Skeletal muscle tissue (tissue), 4 donors: ENCODE data around the gene MBOAT1. TPM values are rescaled to one million over a fixed set of nuclear protein-coding genes. Genes with fewer than 3 reads are reported as not detected.
"Not testable (repeated sequence)": the region's sequence is repeated elsewhere in the genome, so short reads cannot be mapped to it uniquely, and the experiment has no call there.

Experiments
- H3K27ac ChIP-seq: one replicate; pipeline ENCODE4 v1.7.0; 2013; ENCODE audit warnings: mild to moderate bottlenecking, low read depth, low read length, inconsistent platforms
- H3K27me3 ChIP-seq, 3 donors: one replicate each; pipeline ENCODE4 v1.7.0; 2013; ENCODE audit warnings: low read length in 3 of 3; ENCODE audit not compliant: control insufficient read depth in 3 of 3, insufficient read depth in 3 of 3
- H3K36me3 ChIP-seq, 3 donors: one replicate each; pipeline ENCODE4 v1.7.0; 2013; ENCODE audit warnings: low read length in 3 of 3; ENCODE audit not compliant: control insufficient read depth in 3 of 3, insufficient read depth in 3 of 3
- H3K4me1 ChIP-seq, 3 donors: one replicate each; pipeline ENCODE4 v1.7.0; 2013; ENCODE audit warnings: low read length in 3 of 3, mild to moderate bottlenecking in 3 of 3; ENCODE audit not compliant: control insufficient read depth in 3 of 3, insufficient read depth in 3 of 3
- H3K4me3 ChIP-seq, 3 donors: one replicate each; pipeline ENCODE4 v1.7.0; 2013; ENCODE audit warnings: low read length in 3 of 3
- H3K9ac ChIP-seq, 3 donors: one replicate each; pipeline ENCODE4 v1.7.0; 2013; ENCODE audit warnings: low read length in 3 of 3, mild to moderate bottlenecking in 3 of 3, moderate library complexity in 2 of 3, low read depth in 1 of 3
- H3K9me3 ChIP-seq, 3 donors: one replicate each; pipeline ENCODE4 v1.7.0; 2013; ENCODE audit warnings: low read length in 3 of 3; ENCODE audit not compliant: control insufficient read depth in 3 of 3
- total RNA-seq: library from RNA; depleted of rRNA; stranded (reverse); fragments of >200 nt; gene quantifications from one replicate; pipeline ENCODE4 v1.2.3, GENCODE V29; 2014
- donor health status: Osteomylitis.

The MBOAT1 gene
- total RNA-seq, 1 donor from 2014 or later: 8.9 TPM

- Histone ChIP-seq H3K9me3 (no peaks in the 10 kb centered on the region), H3K4me1 (no peaks in the 10 kb centered on the region), H3K4me3 (no peak overlapping the region), H3K27me3 (no peaks in the 10 kb centered on the region), H3K27ac (no peak overlapping the region), H3K9ac (no peak overlapping the region), H3K36me3 (no peaks in the 10 kb centered on the region)
Measured at GRCh38 chr6:20160541-20161283, 51.6 kb downstream of the MBOAT1 start.

GRCh38 chr6:20159781-20160540, 52.3 kb downstream of the MBOAT1 start:
- Histone ChIP-seq H3K4me1 (no peaks in the 10 kb centered on the region), H3K4me3 (no peak overlapping the region), H3K27ac (no peak overlapping the region), H3K27me3 (no peaks in the 10 kb centered on the region), H3K36me3 (no peaks in the 10 kb centered on the region), H3K9ac (no peak overlapping the region), H3K9me3 (no peaks in the 10 kb centered on the region)

GRCh38 chr6:20159098-20159497, 53.2 kb downstream of the MBOAT1 start:
- no peak overlapping the region for H3K27ac ChIP-seq
- H3K9me3 ChIP-seq: no peaks in the 10 kb centered on the region
- no peaks in the 10 kb centered on the region for H3K4me1 ChIP-seq
- H3K9ac ChIP-seq: no peak overlapping the region
- H3K27me3 ChIP-seq: no peaks in the 10 kb centered on the region
- H3K36me3 ChIP-seq: no peaks in the 10 kb centered on the region
- no peak overlapping the region for H3K4me3 ChIP-seq

DNA sequence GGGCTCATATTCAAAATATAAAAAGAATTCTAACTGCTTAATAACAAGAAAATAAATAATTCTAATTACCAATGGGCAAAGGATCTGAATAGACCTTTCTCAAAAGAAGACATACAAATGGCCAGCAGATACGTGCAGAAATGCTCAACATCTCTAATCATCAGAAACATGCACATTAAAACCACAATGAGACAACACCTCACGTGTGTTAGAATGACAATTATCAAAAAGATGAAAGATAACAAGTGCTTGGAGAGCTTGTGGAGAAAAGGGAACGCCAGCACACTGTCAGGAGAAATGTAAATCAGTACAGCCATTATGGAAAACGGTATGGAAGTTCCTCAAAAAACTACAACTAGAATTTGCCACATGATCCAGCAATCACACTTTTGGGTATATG, 53.6 kb downstream of the MBOAT1 start:
- Histone ChIP-seq H3K9me3 (no peaks in the 10 kb centered on the region), H3K36me3 (no peaks in the 10 kb centered on the region), H3K4me1 (no peaks in the 10 kb centered on the region), H3K27me3 (no peaks in the 10 kb centered on the region), H3K27ac (no peak overlapping the region), H3K4me3 (no peak overlapping the region), H3K9ac (no peak overlapping the region)

DNA sequence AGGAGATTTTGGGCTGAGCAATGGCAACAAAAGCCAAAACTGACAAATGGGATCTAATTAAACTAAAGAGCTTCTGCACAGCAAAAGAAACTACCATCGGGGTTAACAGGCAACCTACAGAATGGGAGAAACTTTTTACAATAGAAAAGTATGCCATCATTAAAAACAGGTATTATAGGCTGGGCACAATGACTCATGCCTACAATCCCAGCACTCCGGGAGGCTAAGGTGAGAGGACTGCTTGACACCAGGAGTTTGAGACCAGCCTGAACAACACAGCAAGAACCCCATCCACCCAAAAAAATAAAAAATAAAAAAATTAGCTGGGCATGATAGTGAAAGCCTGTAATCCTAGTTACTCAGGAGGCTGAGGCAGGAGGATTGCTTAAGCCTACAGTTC, 55.4 kb downstream of the MBOAT1 start:
- no peaks in the 10 kb centered on the region for H3K36me3 ChIP-seq
- no peaks in the 10 kb centered on the region for H3K4me1 ChIP-seq
- H3K27ac ChIP-seq: no peak overlapping the region
- H3K9ac ChIP-seq: no peak overlapping the region
- H3K27me3 ChIP-seq: no peaks in the 10 kb centered on the region
- H3K9me3 ChIP-seq: no peaks in the 10 kb centered on the region
- H3K4me3 ChIP-seq: no peak overlapping the region

DNA sequence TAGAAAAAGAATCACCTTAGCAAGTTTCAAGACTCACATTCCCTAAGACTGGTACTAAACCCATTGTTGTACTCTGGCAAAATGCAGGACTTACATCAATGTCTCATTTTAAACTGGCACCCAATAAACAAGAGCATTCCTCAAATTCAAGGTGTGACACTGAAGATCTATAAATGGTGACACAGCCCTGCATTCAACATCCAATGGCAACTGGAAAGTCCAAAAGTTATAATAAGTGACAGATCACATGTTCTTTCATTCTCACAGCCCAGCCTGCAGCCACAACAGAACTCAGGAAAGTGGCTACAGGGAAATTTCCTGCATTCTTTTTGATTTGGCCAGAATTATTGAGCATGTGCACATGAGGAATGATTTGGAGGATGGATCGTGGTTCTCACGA, 57.5 kb downstream of the MBOAT1 start:
- H3K27me3 ChIP-seq: no peaks in the 10 kb centered on the region
- no peak overlapping the region for H3K9ac ChIP-seq
- no peaks in the 10 kb centered on the region for H3K9me3 ChIP-seq
- no peak overlapping the region for H3K4me3 ChIP-seq
- no peaks in the 10 kb centered on the region for H3K36me3 ChIP-seq
- H3K27ac ChIP-seq: no peak overlapping the region
- no peaks in the 10 kb centered on the region for H3K4me1 ChIP-seq

DNA sequence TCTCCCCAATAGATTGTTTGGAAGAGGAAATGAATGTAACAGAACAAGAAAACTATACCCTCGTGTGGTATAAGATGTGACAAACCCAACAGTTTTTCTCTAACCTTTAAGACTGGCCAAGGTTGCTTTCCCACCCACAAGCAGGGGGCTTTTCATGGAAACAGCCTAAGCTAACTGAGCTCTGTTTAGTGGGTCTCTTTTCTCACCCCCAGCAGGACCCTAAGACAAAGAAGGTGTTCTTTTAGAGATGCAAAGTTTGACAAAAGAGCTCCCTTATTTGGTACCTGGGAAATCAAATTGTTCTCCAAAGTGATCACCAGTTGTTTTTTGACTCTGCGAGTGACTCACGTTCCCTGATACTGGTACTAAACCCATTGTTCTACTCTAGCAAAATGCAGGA, 59.1 kb downstream of the MBOAT1 start:
- Histone ChIP-seq H3K27ac (no peak overlapping the region), H3K27me3 (no peaks in the 10 kb centered on the region), H3K4me1 (no peaks in the 10 kb centered on the region)

GRCh38 chr6:20148433-20148832, 63.8 kb downstream of the MBOAT1 start:
- H3K27ac ChIP-seq: no peak overlapping the region
- no peaks in the 10 kb centered on the region for H3K27me3 ChIP-seq
- H3K4me1 ChIP-seq: no peaks in the 10 kb centered on the region
- H3K4me3 ChIP-seq: no peak overlapping the region
- no peaks in the 10 kb centered on the region for H3K9me3 ChIP-seq
- peaks cover 0 to 2% (median 0%) of the 10 kb centered on the region in 3 donors for H3K36me3 ChIP-seq
- no peak overlapping the region for H3K9ac ChIP-seq

More for the DNA sequence above, 59.1 kb downstream of the MBOAT1 start:
- Histone ChIP-seq H3K9ac (no peak overlapping the region), H3K9me3 (no peaks in the 10 kb centered on the region), H3K4me3 (no peak overlapping the region), H3K36me3 (no peaks in the 10 kb centered on the region)

DNA sequence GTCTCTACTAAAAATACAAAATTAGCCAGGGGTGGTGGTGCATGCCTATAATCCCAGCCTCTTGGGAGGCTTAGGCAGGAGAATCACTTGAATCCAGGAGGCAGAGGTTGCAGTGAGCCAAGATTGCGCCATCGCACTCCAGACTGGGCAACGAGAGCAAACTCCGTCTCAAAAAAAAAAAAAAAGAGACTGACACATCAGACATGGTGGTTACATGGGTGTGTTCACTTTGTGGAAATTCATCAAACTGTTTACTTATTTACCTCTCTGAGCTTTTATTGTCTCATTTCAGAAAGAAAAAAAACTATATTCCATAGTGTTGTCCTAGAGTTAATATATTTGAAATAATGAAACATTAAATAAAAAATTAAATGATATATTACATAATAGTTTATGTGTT, 64.8 kb downstream of the MBOAT1 start:
- Histone ChIP-seq H3K36me3 (peaks cover 0 to 5% (median 3%) of the 10 kb centered on the region in 3 donors), H3K4me3 (no peak overlapping the region), H3K27me3 (no peaks in the 10 kb centered on the region), H3K9ac (no peak overlapping the region), H3K9me3 (no peaks in the 10 kb centered on the region), H3K27ac (no peak overlapping the region), H3K4me1 (no peaks in the 10 kb centered on the region)

DNA sequence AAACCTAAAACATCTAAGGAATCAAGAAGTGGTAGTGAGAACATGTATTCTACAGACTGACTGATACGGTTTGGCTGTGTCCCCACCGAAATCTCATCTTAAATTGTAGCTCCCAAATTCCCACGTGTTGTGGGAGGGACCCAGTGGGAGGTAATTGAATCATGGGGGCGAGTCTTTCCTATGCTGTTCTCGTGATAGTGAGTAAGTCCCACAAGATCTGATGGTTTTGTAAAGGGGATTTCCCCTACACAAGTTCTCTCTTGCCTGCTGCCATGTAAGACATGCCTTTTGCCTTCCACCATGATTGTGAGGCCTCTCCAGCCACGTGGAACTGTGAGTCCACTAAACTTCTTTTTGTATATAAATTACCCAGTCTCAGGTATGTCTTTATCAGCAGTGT, 65.4 kb downstream of the MBOAT1 start:
- H3K9me3 ChIP-seq, H3K9ac ChIP-seq, H3K4me3 ChIP-seq, H3K36me3 ChIP-seq, H3K27ac ChIP-seq, H3K27me3 ChIP-seq, H3K4me1 ChIP-seq: not testable (repeated sequence)
